ENCODE results near the gene INSIG1.

GRCh38 chr7:155311826-155312537 is 14.3 kb downstream of the INSIG1 start:
- TF ChIP-seq CTCF (IDR thresholded peaks at IDR 0.05; ENCODE audit: low read depth, low read length, missing input control) = no peak
- no peak for TF ChIP-seq RAD21 (IDR thresholded peaks at IDR 0.05)
- TF ChIP-seq, protein P1, sequence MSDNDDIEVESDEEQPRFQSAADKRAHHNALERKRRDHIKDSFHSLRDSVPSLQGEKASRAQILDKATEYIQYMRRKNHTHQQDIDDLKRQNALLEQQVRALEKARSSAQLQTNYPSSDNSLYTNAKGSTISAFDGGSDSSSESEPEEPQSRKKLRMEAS (IDR thresholded peaks at IDR 0.05) = no peak
- no peak for TF ChIP-seq GABPA (IDR thresholded peaks at IDR 0.05 in 1 of 2, conservative IDR thresholded peaks at IDR 0.05 in 1 of 2)
- no peak for TF ChIP-seq REST (IDR thresholded peaks at IDR 0.05)
- peak in 1 of 2 donors; percentile 18 for TF ChIP-seq EGR1 (IDR thresholded peaks at IDR 0.05; ENCODE audit: low read depth in 2 of 2)
- TF ChIP-seq YY1 (IDR thresholded peaks at IDR 0.05) = no peak
- no peak for TF ChIP-seq TAF1 (conservative IDR thresholded peaks at IDR 0.05)
- no peak for TF ChIP-seq ZBTB33 (IDR thresholded peaks at IDR 0.05)
- TF ChIP-seq, protein P2, sequence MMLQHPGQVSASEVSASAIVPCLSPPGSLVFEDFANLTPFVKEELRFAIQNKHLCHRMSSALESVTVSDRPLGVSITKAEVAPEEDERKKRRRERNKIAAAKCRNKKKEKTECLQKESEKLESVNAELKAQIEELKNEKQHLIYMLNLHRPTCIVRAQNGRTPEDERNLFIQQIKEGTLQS (IDR thresholded peaks at IDR 0.05) = peak; percentile 44
- TF ChIP-seq RXRA (IDR thresholded peaks at IDR 0.05) = no peak
- TF ChIP-seq SP1 (IDR thresholded peaks at IDR 0.05) = no peak
- peak; percentile 29 for TF ChIP-seq NR2F2 (IDR thresholded peaks at IDR 0.05)
- no peak for TF ChIP-seq FOXA1 (IDR thresholded peaks at IDR 0.05)

Measured in liver (tissue), 3 donors.